ENCODE measurements around the gene SMIM43. TPM values are rescaled to one million over a fixed set of nuclear protein-coding genes. Genes with fewer than 3 reads are reported as not detected.

Gene SMIM43
- total RNA-seq, 1 experiment from 2014 or later, result 1.2 TPM

GRCh38 chr4:121790976-121791375 lies 26.0 kb upstream of the SMIM43 start:
- Mint-ChIP-seq H3K36me3 (ENCODE audit: insufficient read depth in 1 of 3, low read depth in 3 of 3) (no peaks in the 10 kb centered on the region), H3K9me3 (no peaks in the 10 kb centered on the region), H3K4me1 (peaks cover 32 to 36% of the 10 kb centered on the region in 2 experiments), H3K4me3 (no peak overlapping the region), H3K27me3 (ENCODE audit: low read depth) (no peaks in the 10 kb centered on the region; the same call in 1 of the 2 replicates), H3K27ac (no peak overlapping the region)
- Histone ChIP-seq H2BK12ac (ENCODE audit: insufficient read length, low read depth, low read length) (no peak overlapping the region), H2AFZ (ENCODE audit: low read length) (no peak overlapping the region), H3K14ac (ENCODE audit: insufficient read depth, low read length) (no peak overlapping the region), H4K5ac (ENCODE audit: insufficient read length, low read depth, low read length) (no peak overlapping the region), H3K9ac (ENCODE audit: extremely low read depth, insufficient read length, low read length) (no peak overlapping the region), H2BK20ac (ENCODE audit: low read depth, low read length, poor library complexity, severe bottlenecking) (no peak overlapping the region), H2BK120ac (ENCODE audit: low read depth, low read length, poor library complexity, severe bottlenecking) (no peak overlapping the region), H3K27ac (ENCODE audit: insufficient read length, low read depth, low read length) (no peak overlapping the region), H2BK5ac (ENCODE audit: insufficient read length, low read length) (no peak overlapping the region), H3K56ac (ENCODE audit: insufficient read length, low read depth, low read length) (no peak overlapping the region), H3K27me3 (ENCODE audit: insufficient read depth, low read length) (no peaks in the 10 kb centered on the region), H3T11ph (ENCODE audit: low read length) (no peak overlapping the region), H4K20me1 (ENCODE audit: control insufficient read depth, insufficient read depth, insufficient read length) (no peaks in the 10 kb centered on the region), H3K23ac (ENCODE audit: insufficient read length, low read depth, low read length) (no peak overlapping the region), H2AK5ac (ENCODE audit: insufficient read length, low read length) (no peak overlapping the region), H3K4ac (ENCODE audit: low read depth, low read length) (no peak overlapping the region), H4K91ac (ENCODE audit: insufficient read length, low read depth, low read length) (no peak overlapping the region), H3K23me2 (ENCODE audit: insufficient read length, low read depth, low read length, poor library complexity, severe bottlenecking) (no peaks in the 10 kb centered on the region), H3K18ac (ENCODE audit: insufficient read length, low read depth, low read length) (no peak overlapping the region), H4K8ac (replicated peaks; ENCODE audit: insufficient read length, low read depth, low read length) (no peak overlapping the region), H3K79me2 (ENCODE audit: insufficient read depth, low read length) (no peaks in the 10 kb centered on the region), H2BK15ac (ENCODE audit: low read depth, low read length) (no peak overlapping the region), H3K9me3 (ENCODE audit: control insufficient read depth, low read depth, low read length) (no peaks in the 10 kb centered on the region), H3K79me1 (ENCODE audit: insufficient read depth, low read depth, low read length, poor library complexity, severe bottlenecking) (no peaks in the 10 kb centered on the region), H3K4me1 (ENCODE audit: insufficient read depth, low read length) (peaks cover 7% of the 10 kb centered on the region), H3K4me2 (ENCODE audit: insufficient read depth, insufficient read length, low read length) (no peak overlapping the region)
- TF ChIP-seq CTCF (conservative IDR thresholded peaks at IDR 0.05), result no peak
- no peak for DNase-seq

All from H9 (cell line).